Osteoblast (primary cell): ENCODE measurements around the gene LRRC37A3. TPM values are rescaled to one million over a fixed set of nuclear protein-coding genes. Genes with fewer than 3 reads are reported as not detected.
"Not testable (repeated sequence)": the region's sequence is repeated elsewhere in the genome, so short reads cannot be mapped to it uniquely, and the experiment has no call there.

Experiments
- DNase-seq: peaks from one replicate; pipeline ENCODE4 v3.0.0; 2011; ENCODE audit warnings: low spot score, mixed read lengths; ENCODE audit not compliant: insufficient read length; ENCODE audit errors: missing footprints
- H2AFZ ChIP-seq: 2 replicates; pipeline ENCODE4 v1.6.0; 2011; ENCODE audit warnings: mild to moderate bottlenecking, low read length
- H3K27ac ChIP-seq: 2 replicates; pipeline ENCODE4 v1.5.1; 2011; ENCODE audit warnings: mild to moderate bottlenecking, low read depth, low read length, moderate library complexity
- H3K27me3 ChIP-seq: 2 replicates; pipeline ENCODE4 v1.6.0; 2012; ENCODE audit warnings: mild to moderate bottlenecking, control low read depth, inconsistent platforms, low read length, moderate library complexity; ENCODE audit not compliant: insufficient read depth
- H3K36me3 ChIP-seq: 2 replicates; pipeline ENCODE4 v1.5.1; 2011; ENCODE audit warnings: mild to moderate bottlenecking, low read length, control low read depth, moderate library complexity; ENCODE audit not compliant: insufficient read depth
- H3K4me1 ChIP-seq: 2 replicates; pipeline ENCODE4 v1.5.1; 2011; ENCODE audit warnings: mild to moderate bottlenecking, low read length, control low read depth, moderate library complexity; ENCODE audit not compliant: insufficient read depth
- H3K4me2 ChIP-seq: 2 replicates; pipeline ENCODE4 v1.6.0; 2011; ENCODE audit warnings: mild to moderate bottlenecking, low read length; ENCODE audit not compliant: insufficient read depth
- H3K4me3 ChIP-seq: fragments of 200-600 bp; sonication (generic); 3 replicates; pipeline ENCODE4 v1.5.1; 2012; ENCODE audit warnings: mild to moderate bottlenecking, low read length, inconsistent platforms; ENCODE audit not compliant: insufficient read depth
- H3K79me2 ChIP-seq: 2 replicates; pipeline ENCODE4 v1.6.0; 2012; ENCODE audit warnings: mild to moderate bottlenecking, low read length, control low read depth, inconsistent platforms; ENCODE audit not compliant: insufficient read depth
- H3K9me3 ChIP-seq: 2 replicates; pipeline ENCODE4 v1.5.1; 2011; ENCODE audit warnings: low read depth, low read length, control low read depth
- H4K20me1 ChIP-seq: 2 replicates; pipeline ENCODE4 v1.6.0; 2012; ENCODE audit warnings: mild to moderate bottlenecking, low read length, control low read depth; ENCODE audit not compliant: insufficient read depth
- CTCF ChIP-seq: IDR thresholded peaks from 2 replicates; pipeline ENCODE4 v1.5.1; 2011; ENCODE audit warnings: mild to moderate bottlenecking, low read depth, low read length, moderate library complexity; ENCODE audit errors: extremely low read depth
- total RNA-seq: library from RNA; depleted of rRNA; stranded (reverse); fragments of >200 nt; gene quantifications from 2 replicates; pipeline ENCODE4 v1.2.3, GENCODE V29; 2012

The LRRC37A3 gene
- total RNA-seq, 1 donor, result 15.2 TPM

DNA sequence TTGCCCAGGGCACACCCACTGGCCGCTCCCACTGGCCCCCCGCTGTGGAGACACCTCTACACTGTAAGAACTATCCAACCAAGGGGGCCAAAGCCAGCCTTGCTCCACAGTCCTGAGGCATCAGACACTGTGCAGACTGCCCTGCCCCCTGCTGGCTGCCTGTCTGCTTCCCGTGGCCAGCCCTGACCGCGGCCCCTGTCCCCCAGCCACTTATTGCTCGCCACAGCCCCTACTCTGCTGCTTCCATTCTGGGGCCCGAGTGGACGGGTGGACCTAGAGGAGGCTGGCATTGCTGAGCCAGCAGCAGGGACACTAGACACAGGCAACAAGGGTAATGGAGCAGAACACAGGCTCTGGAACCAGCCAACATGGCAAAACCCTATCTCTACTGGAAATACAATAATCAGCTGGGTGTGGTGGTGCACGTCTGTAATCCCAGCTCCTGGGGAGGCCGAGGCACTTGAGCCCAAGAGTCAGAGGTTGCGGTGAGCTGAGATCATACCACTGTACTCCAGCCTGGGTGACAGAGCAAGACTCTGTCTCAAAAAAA, 19.7 kb upstream of the LRRC37A3 start:
- TF ChIP-seq CTCF, result peak; percentile 69
- no peaks in the 10 kb centered on the region for H3K79me2 ChIP-seq
- no peaks in the 10 kb centered on the region for H3K9me3 ChIP-seq
- no peaks in the 10 kb centered on the region for H3K36me3 ChIP-seq
- H3K4me1 ChIP-seq, result no peaks in the 10 kb centered on the region
- no peaks in the 10 kb centered on the region for H4K20me1 ChIP-seq
- H3K4me3 ChIP-seq, result peak overlapping the region; percentile 42
- H3K27ac ChIP-seq, result no peak overlapping the region
- H3K27me3 ChIP-seq, result peaks cover 2% of the 10 kb centered on the region
- DNase-seq, result peak; percentile 82
- no peak overlapping the region for H3K4me2 ChIP-seq
- peak overlapping the region; percentile 80 for H2AFZ ChIP-seq

- Histone ChIP-seq H3K27ac (no peak overlapping the region), H3K27me3 (peaks cover 2% of the 10 kb centered on the region), H3K4me3 (no peak overlapping the region), H4K20me1 (no peaks in the 10 kb centered on the region), H3K4me1 (no peaks in the 10 kb centered on the region), H3K36me3 (no peaks in the 10 kb centered on the region), H3K4me2 (no peak overlapping the region), H3K79me2 (no peaks in the 10 kb centered on the region), H2AFZ (no peak overlapping the region), H3K9me3 (no peaks in the 10 kb centered on the region)
- no peak for DNase-seq
- no peak for TF ChIP-seq CTCF
Measured at GRCh38 chr17:64938290-64938689, 19.0 kb upstream of the LRRC37A3 start.

DNA sequence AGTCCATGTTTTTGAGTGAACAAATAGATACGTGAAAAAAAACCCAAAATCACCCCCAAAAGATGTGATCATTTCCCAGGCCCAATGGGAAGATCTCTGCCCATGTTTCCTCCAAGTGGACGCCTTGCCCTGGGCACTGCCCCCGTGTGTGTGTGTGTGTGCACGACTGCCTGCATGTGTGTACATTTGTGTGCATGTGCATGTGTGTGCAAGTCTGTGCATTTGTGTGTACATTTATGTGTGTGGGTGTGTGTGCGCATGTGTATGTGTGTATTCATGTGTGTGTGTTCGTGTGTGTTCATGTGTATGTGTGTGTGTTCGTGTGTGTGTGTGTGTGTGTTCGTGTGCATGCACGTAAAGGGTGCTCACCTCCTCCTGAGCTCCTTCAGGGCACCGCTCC, 16.8 kb upstream of the LRRC37A3 start:
- no peak overlapping the region for H3K4me3 ChIP-seq
- H3K27me3 ChIP-seq, result no peaks in the 10 kb centered on the region
- H3K9me3 ChIP-seq, result no peaks in the 10 kb centered on the region
- no peak for DNase-seq
- no peaks in the 10 kb centered on the region for H3K4me1 ChIP-seq
- H3K27ac ChIP-seq, result no peak overlapping the region
- no peaks in the 10 kb centered on the region for H3K36me3 ChIP-seq
- TF ChIP-seq CTCF, result no peak
- no peak overlapping the region for H2AFZ ChIP-seq
- no peak overlapping the region for H3K4me2 ChIP-seq
- no peaks in the 10 kb centered on the region for H3K79me2 ChIP-seq
- no peaks in the 10 kb centered on the region for H4K20me1 ChIP-seq

- not testable (repeated sequence) for H3K4me3 ChIP-seq, H3K4me2 ChIP-seq, H3K79me2 ChIP-seq, H3K4me1 ChIP-seq, H3K36me3 ChIP-seq, H3K27me3 ChIP-seq, H3K27ac ChIP-seq, H4K20me1 ChIP-seq, H2AFZ ChIP-seq, H3K9me3 ChIP-seq, DNase-seq
Measured at GRCh38 chr17:64934284-64934778, 15.1 kb upstream of the LRRC37A3 start.

DNA sequence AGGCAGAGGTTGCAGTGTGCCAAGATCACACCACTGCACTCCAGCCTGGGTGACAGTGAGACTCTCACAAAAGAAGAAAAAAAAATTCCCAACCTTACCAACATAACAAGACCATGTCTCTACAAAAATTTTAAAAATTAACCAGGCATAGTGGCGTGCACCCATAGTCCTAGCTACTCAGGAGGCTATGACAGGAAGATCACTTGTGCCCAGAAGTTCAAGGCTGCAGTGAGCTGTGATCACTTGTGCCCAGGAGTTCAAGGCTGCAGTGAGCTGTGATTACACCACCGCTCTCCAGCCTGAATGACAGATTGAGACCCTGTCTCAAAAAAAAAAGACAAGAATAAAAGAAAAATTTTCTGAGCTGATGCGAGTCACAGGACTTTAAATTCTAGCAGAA, 13.6 kb upstream of the LRRC37A3 start:
- not testable (repeated sequence) for H2AFZ ChIP-seq

DNA sequence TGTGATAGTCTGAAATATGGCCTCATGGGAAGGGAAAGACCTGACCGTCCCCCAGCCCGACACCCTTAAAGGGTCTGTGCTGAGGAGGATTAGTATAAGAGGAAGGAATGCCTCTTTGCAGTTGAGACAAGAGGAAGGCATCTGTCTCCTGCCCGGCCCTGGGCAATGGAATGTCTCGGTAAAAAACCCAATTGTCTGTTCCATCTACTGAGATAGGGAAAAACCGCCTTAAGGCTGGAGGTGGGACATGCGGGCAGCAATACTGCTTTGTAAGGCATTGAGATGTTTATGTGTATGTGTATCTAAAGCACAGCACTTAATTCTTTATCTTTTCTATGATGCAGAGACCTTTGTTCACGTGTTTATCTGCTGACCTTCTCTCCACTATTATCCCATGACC, 11.1 kb upstream of the LRRC37A3 start:
- not testable (repeated sequence) for H3K79me2 ChIP-seq, H3K27me3 ChIP-seq, H3K27ac ChIP-seq, H2AFZ ChIP-seq, H3K9me3 ChIP-seq, H3K4me2 ChIP-seq, DNase-seq, H3K4me3 ChIP-seq, H4K20me1 ChIP-seq, H3K36me3 ChIP-seq, H3K4me1 ChIP-seq

More for the DNA sequence above, 13.6 kb upstream of the LRRC37A3 start:
- H3K27me3 ChIP-seq, H3K79me2 ChIP-seq, H3K9me3 ChIP-seq, H3K4me1 ChIP-seq, H3K4me2 ChIP-seq, DNase-seq, H4K20me1 ChIP-seq, H3K36me3 ChIP-seq, H3K4me3 ChIP-seq, H3K27ac ChIP-seq: not testable (repeated sequence)
